Aorta (tissue), 5 donors: ENCODE results near the gene WFDC8. TPM values are rescaled to one million over a fixed set of nuclear protein-coding genes. Genes with fewer than 3 reads are reported as not detected.

Experiments
- ATAC-seq: fragments of 200-7000 bp; cut with Tn5 transposase; one replicate; pipeline ENCODE4 v1.9.1; 2022; ENCODE audit warnings: moderate library complexity; ENCODE audit not compliant: low FRiP score
- DNase-seq, 2 donors: peaks; one replicate each; pipeline ENCODE4 v3.0.0-alpha.2; 2020
- H3K27ac ChIP-seq, 2 donors: one replicate each; pipeline ENCODE4 v1.5.1; 2013; ENCODE audit warnings: low read length in 2 of 2, mild to moderate bottlenecking in 2 of 2, moderate library complexity in 2 of 2, control low read depth in 1 of 2, inconsistent platforms in 1 of 2, low read depth in 1 of 2
- H3K27me3 ChIP-seq, 2 donors: one replicate each; pipeline ENCODE4 v1.6.1; 2013; ENCODE audit warnings: control low read depth in 1 of 2, low read length in 1 of 2, mild to moderate bottlenecking in 1 of 2, moderate library complexity in 1 of 2; ENCODE audit not compliant: insufficient read depth in 2 of 2, control insufficient read depth in 1 of 2
- H3K36me3 ChIP-seq, 2 donors: one replicate each; pipeline ENCODE4 v1.6.1; 2013; ENCODE audit warnings: control low read depth in 1 of 2, low read length in 1 of 2, mild to moderate bottlenecking in 1 of 2; ENCODE audit not compliant: insufficient read depth in 2 of 2, control insufficient read depth in 1 of 2
- H3K4me1 ChIP-seq, 2 donors: one replicate each; pipeline ENCODE4 v1.6.1; 2013; ENCODE audit warnings: low read length in 2 of 2, control low read depth in 1 of 2, mild to moderate bottlenecking in 1 of 2, moderate library complexity in 1 of 2; ENCODE audit not compliant: insufficient read depth in 2 of 2, control insufficient read depth in 1 of 2
- H3K4me3 ChIP-seq, 2 donors: one replicate each; pipeline ENCODE4 v1.5.1; 2013; ENCODE audit warnings: low read length in 2 of 2, control low read depth in 1 of 2, mild to moderate bottlenecking in 1 of 2
- H3K9me3 ChIP-seq: one replicate; pipeline ENCODE4 v1.6.1; 2013; ENCODE audit warnings: mild to moderate bottlenecking, low read length; ENCODE audit not compliant: control insufficient read depth
- WGBS, 2 donors: extraction: QIAGEN DNeasy Blood & Tissue Kit; methylation state at CpG; one replicate each; pipeline ENCODE4 v1.1.7; 2013; 5-methylcytosine and 5-hydroxymethylcytosine counted together
- intact Hi-C, 2 donors: fragments of 100-400 bp; cut with DNase I; formaldehyde crosslinking; loops; one replicate each; pipeline versions ENCODE4 v1.14.2 to v1.15.0; 2022
- polyA plus RNA-seq, 2 donors: library from polyadenylated mRNA; stranded (reverse); fragments of 200-250 nt; gene quantifications; one replicate each; pipeline ENCODE4 v1.2.3, GENCODE V29; 2013
- total RNA-seq, 2 donors: library from RNA; stranded (reverse); fragmentation: NEBNext Ultra II Directional; extraction: Animal tissue kit (Norgen Biotek cat#: 25700); gene quantifications; one replicate each; pipeline ENCODE4 v1.2.1, GENCODE V29; 2021
- donor health status: healthy with polysubstance abuse.
- donor health status: Bipolar disorder and iron deficiency.
- donor health status: DM: no; HTN: no; CAD: no.
- donor health status: DM: no; HTN: no; CAD: no.
- donor health status: DM: yes; HTN: yes; CAD: no.

Gene WFDC8
- total and polyA plus RNA-seq, 4 donors = not detected

DNA sequence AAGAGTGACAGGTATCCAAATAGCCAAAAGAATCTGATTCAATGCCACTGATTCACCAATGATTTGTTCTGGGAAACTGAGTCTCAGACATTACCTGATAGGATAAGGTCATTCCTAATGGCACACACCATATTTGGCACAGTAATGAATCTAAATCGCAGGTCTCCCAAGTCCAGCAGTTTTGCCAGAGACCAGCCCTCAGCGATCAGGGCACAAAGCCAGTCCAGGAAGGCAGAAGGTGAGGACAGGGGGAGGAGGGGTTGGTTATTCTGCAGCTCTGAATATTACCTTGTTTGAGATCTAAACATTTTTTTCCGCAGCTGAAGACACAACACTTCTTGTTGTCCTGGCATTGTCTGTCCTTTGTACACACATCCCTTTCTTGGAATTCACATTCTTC lies 33.7 kb downstream of the WFDC8 start:
- Histone ChIP-seq H3K4me3 (no peak overlapping the region), H3K9me3 (no peaks in the 10 kb centered on the region), H3K27ac (no peak overlapping the region), H3K27me3 (no peaks in the 10 kb centered on the region), H3K4me1 (no peaks in the 10 kb centered on the region), H3K36me3 (no peaks in the 10 kb centered on the region)
- 71 to 73% methylated on average over 3 of the region's 3 CpGs for WGBS, 2 donors
- DNase-seq (no peak), ATAC-seq (no peak)
- intact Hi-C loops = no loop called here

DNA sequence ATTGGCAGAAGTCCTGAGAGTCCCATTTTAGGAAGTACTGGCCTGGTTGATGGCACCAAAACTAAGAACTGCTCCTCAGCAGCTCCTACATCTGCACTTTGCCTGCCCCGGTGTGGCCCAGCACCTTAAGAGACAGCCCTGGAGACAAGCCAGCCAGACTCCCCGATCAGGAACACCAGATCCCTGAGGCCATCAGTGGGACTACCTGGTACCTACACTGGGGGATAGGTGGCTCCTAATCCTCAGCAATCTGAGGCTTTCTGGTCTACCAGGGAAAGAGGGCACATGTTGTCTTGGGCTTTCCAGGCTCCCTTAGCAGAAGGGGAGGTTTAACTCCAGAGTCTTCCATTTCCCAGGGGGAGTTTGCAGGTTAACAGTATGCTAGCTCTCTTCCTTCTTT lies 39.7 kb downstream of the WFDC8 start, which contains the start of gene WFDC6:
Gene WFDC6 (minus strand): TSS at position 101 of the 400 bp plus-strand sequence. CDS start 75 bp downstream, at position 26.
- H3K4me1 ChIP-seq = no peaks in the 10 kb centered on the region
- H3K4me3 ChIP-seq = no peak within 1 kb of the TSS
- no peaks in the 10 kb centered on the region for H3K36me3 ChIP-seq
- H3K9me3 ChIP-seq = peaks cover 2% of the 10 kb centered on the region
- 82 to 86% methylated on average over 2 of the region's 2 CpGs for WGBS, 2 donors
- H3K27ac ChIP-seq = no peak within 1 kb of the TSS
- DNase-seq (no peak), ATAC-seq (no peak)
- intact Hi-C loops = no loop called here
- no peaks in the 10 kb centered on the region for H3K27me3 ChIP-seq

DNA sequence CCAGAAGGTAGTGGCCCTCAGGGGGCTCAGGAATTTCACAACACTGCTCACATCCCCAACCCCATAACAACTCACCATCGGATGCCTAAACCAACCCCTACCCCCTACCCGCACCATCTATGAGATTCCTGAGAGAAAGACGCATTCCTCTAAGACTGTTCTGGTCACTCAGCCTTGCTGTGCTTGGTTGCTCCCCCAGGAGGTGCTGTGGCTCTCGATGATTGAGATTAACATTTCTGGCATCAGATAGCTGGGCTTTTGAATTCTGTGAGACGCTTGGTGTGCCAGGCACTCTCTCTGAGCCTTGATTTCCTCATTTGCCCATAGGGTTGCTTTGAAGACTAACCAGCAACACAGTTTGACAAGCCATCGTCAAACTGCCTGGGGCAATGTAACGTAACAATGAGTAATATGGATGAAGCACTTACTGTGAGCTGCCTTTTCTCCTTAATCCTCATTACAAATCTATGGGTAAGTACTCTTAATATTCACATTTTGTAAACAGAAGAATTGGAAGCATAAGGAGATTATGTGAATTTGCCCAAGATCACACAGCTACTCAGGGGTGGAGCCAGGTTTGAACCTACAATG lies 40.8 kb downstream of the WFDC8 start:
- Histone ChIP-seq H3K36me3 (no peaks in the 10 kb centered on the region), H3K4me3 (no peak overlapping the region), H3K27me3 (no peaks in the 10 kb centered on the region), H3K27ac (no peak overlapping the region), H3K4me1 (no peaks in the 10 kb centered on the region), H3K9me3 (peaks cover 2% of the 10 kb centered on the region)
- 62 to 66% methylated on average over 7 of the region's 7 CpGs for WGBS, 2 donors
- ATAC-seq = no peak
- no peak for DNase-seq
- intact Hi-C loops = no loop called here

DNA sequence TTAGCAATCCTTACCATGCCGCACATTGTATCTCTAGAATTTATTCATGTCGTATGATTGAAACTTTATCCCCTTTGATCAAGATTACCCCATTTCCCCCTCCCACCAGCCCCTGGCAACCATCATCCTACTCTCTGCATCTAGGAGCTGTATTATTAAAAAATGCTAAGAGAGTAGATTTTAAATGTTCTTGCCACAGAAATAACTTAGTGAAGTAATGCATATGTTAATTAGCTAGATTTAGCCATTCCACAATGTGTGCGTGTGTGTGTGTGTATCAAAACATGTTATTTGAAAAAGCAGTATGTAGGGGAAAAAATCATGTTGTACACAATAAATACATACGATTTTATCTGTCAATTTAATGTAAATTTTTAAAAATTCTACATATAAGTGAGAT lies 51.8 kb downstream of the WFDC8 start:
- Histone ChIP-seq H3K9me3 (no peaks in the 10 kb centered on the region), H3K27ac (no peak overlapping the region), H3K4me1 (no peaks in the 10 kb centered on the region), H3K27me3 (peaks cover 0 to 2% of the 10 kb centered on the region in 2 donors), H3K4me3 (no peak overlapping the region), H3K36me3 (no peaks in the 10 kb centered on the region)
- intact Hi-C loops = no loop called here
- DNase-seq = no peak
- no peak for ATAC-seq
- 73% methylated on average over 4 of the region's 4 CpGs for WGBS, 2 donors

DNA sequence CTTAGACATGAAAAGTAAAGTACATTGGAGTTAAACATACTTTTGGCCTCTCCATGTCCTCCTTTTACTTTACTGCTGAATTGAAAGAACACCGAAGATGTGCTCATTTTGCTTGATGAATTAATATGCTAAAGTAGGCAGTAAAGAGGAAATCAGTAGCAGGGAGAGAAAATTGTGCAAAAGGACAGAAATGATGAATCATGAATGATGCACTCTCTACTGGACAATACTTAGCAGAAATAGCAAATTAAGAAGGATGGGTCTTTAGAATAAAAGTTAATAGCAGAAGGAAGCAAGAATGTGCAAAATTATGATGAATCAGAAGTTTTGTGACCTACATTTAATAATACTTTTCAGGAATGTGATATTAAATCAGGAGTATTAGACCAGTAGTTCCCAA lies 55.3 kb downstream of the WFDC8 start:
- ATAC-seq (no peak), DNase-seq (no peak)
- Histone ChIP-seq H3K27ac (no peak overlapping the region), H3K4me1 (no peaks in the 10 kb centered on the region), H3K36me3 (no peaks in the 10 kb centered on the region), H3K9me3 (no peaks in the 10 kb centered on the region), H3K4me3 (no peak overlapping the region), H3K27me3 (peaks cover 0 to 2% of the 10 kb centered on the region in 2 donors)
- WGBS, 2 donors = 74 to 78% methylated on average over 1 of the region's 1 CpG
- intact Hi-C loops = no loop called here

DNA sequence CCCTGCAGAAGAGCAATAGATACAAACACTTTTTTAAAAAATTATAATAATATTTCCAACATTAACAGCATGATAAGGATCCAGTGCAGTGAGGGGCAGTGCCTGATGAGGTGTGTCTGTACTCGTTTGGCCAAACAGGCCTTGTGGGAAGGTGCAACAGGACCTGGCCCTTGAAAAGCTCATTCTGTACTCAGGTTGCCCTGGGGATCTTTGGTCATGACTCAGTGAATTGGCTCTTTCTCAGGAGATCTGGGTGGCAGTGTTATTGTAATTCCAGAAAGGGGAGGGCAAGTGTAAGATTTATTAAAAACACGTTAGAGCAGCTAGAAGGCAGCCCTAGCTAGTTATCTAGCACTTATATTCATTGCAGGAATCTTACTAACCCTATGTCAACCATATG lies 60.8 kb downstream of the WFDC8 start:
- Histone ChIP-seq H3K4me3 (no peak overlapping the region), H3K27me3 (peaks cover 0 to 2% of the 10 kb centered on the region in 2 donors), H3K36me3 (no peaks in the 10 kb centered on the region), H3K27ac (no peak overlapping the region), H3K9me3 (peaks cover 2% of the 10 kb centered on the region), H3K4me1 (no peaks in the 10 kb centered on the region)
- ATAC-seq = no peak
- no peak for DNase-seq
- intact Hi-C loops = no loop called here
- WGBS, 2 donors = 16 to 26% methylated on average over 2 of the region's 2 CpGs

DNA sequence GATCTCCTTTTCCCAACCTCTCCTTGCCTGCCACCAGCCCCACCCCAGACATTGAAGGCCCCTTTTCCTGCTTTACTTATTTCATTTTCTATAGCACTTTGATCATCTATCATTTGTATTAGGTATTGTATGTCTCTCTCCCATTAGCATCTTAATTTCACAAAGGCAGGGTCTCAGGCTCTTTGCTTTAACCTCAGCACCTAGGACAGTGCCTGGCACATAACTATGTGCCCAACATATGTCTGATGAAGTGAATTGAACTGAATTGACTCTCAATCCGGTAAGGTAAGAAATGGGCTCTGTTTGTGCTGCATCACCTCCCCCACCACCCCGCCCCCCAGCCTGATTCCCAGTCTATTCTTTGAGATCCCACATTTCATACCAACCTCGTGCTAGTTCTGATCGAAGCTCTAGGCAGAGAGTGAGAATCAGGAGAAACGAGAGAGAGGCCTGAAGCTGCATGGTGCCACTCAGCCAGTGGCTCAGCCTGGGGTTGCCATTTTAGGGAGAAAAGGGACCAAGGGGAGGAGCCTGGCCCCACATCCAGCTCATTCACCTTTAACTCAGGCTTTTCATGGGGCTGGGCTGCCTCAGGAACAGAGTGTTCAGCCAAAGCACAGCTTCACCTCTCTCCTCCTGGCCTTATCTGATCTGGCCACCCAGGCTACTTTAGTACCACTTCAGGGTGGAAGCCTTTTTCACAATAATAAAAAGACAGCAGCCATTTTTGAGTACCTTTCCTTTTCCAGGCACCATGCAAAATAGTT lies 63.8 kb downstream of the WFDC8 start, which contains the start of gene SPINT3:
Gene SPINT3 (minus strand): TSS at position 476 of the 767 bp plus-strand sequence. CDS start 14 bp downstream, at position 462.
- H3K4me3 ChIP-seq = no peak within 1 kb of the TSS

DNA sequence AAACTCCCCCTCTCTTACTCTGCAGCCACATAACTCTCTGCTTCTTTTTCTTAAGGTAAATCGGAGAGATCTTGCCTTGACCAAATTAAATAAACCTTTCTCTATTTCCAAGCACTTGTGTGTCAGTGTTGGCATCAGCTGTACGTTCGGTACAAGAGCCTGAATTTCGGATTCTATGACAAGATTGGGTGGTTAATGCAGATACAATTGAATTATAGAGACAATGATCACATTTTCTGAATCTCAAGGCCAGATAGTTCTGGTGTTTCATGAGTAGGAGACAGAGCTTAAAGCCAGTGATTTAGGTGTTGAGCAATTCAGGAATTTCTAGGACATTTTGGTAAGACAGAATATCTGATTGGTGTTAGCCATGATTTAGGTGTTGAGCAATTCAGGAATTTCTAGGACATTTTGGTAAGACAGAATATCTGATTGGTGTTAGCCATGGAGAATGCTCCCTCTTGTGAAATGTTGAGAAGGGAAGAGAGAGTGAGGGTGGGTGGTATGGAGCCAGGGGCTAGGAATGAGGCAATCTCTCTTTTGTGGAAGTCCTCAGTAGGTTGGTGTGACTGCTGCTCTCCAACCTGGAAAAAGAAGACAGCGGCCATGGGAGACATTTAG lies 68.7 kb downstream of the WFDC8 start:
- H3K9me3 ChIP-seq = peaks cover 2% of the 10 kb centered on the region
- ATAC-seq (no peak), DNase-seq (no peak)
- H3K4me3 ChIP-seq = no peak overlapping the region
- intact Hi-C loops = no loop called here
- H3K4me1 ChIP-seq = no peaks in the 10 kb centered on the region
- no peaks in the 10 kb centered on the region for H3K36me3 ChIP-seq
- 64 to 72% methylated on average over 5 of the region's 5 CpGs for WGBS, 2 donors
- H3K27me3 ChIP-seq = no peaks in the 10 kb centered on the region
- no peak overlapping the region for H3K27ac ChIP-seq

More for the DNA sequence above, 63.8 kb downstream of the WFDC8 start, which contains the start of gene SPINT3:
- Histone ChIP-seq H3K4me1 (no peaks in the 10 kb centered on the region), H3K9me3 (peaks cover 2% of the 10 kb centered on the region), H3K36me3 (no peaks in the 10 kb centered on the region), H3K27ac (no peak within 1 kb of the TSS), H3K27me3 (peaks cover 0 to 2% of the 10 kb centered on the region in 2 donors)
- 61 to 66% methylated on average over 5 of the region's 5 CpGs for WGBS, 2 donors
- ATAC-seq (no peak), DNase-seq (no peak)
- intact Hi-C loops = no loop called here
